ENCODE data around the gene CLCC1.

DNA sequence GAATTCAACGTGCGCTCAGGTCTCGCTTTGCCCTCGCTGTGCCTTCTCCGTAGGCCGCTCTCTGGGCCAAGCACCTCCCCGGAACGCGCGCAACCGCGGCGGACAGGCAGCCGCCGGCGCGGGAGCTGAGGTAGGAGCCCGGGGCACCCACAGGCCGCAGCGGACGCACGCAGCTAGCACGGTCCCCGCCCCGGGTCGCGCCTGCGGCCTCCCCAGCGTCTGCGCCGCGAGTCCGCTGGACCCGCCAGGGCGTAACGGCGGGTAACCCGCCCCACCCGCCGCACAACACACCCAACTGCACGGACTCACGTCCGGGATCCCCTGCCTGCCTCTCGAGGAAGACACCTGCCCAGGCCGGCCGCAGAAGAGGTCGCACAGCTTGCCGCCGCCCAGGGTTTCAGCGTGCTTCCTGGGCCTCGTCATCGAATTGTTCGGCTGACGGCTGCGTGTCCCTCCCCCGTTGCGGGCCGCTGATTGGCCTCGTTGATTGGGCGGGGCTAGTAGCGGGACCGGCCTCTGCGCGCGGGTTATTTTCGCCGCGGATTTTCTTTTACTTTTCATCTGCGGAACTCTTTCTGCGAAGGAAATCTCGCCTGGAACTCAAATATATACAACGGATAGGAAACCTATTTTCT is at the start of gene CLCC1:
- TF ChIP-seq, protein P1, sequence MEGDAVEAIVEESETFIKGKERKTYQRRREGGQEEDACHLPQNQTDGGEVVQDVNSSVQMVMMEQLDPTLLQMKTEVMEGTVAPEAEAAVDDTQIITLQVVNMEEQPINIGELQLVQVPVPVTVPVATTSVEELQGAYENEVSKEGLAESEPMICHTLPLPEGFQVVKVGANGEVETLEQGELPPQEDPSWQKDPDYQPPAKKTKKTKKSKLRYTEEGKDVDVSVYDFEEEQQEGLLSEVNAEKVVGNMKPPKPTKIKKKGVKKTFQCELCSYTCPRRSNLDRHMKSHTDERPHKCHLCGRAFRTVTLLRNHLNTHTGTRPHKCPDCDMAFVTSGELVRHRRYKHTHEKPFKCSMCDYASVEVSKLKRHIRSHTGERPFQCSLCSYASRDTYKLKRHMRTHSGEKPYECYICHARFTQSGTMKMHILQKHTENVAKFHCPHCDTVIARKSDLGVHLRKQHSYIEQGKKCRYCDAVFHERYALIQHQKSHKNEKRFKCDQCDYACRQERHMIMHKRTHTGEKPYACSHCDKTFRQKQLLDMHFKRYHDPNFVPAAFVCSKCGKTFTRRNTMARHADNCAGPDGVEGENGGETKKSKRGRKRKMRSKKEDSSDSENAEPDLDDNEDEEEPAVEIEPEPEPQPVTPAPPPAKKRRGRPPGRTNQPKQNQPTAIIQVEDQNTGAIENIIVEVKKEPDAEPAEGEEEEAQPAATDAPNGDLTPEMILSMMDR (IDR thresholded peaks at IDR 0.05; ENCODE audit: low read depth, low read length), result no peak
- peak; percentile 85 for TF ChIP-seq POLR2A (IDR thresholded peaks at IDR 0.05; ENCODE audit: extremely low read depth, insufficient read length)

All from NB4 (cell line).